Lower lobe of right lung (tissue), 2 donors: ENCODE data around the gene LRP1B. TPM values are rescaled to one million over a fixed set of nuclear protein-coding genes. Genes with fewer than 3 reads are reported as not detected.

ENCODE experiments used
- ATAC-seq, 2 donors: fragments of 200-7000 bp; cut with Tn5 transposase; one replicate each; pipeline ENCODE4 v1.9.1; 2020 to 2022; ENCODE audit warnings: mild to moderate bottlenecking in 2 of 2, moderate library complexity in 2 of 2
- DNase-seq: peaks from one replicate; pipeline ENCODE4 v3.0.0-alpha.2; 2020
- H3K27ac ChIP-seq: fragments of 200-600 bp; one replicate; pipeline ENCODE4 v1.8.0; 2022
- H3K27me3 ChIP-seq: fragments of 200-600 bp; one replicate; pipeline ENCODE4 v1.8.0; 2022; ENCODE audit warnings: low read depth
- H3K36me3 ChIP-seq: fragments of 200-600 bp; one replicate; pipeline ENCODE4 v1.8.0; 2022; ENCODE audit warnings: mild to moderate bottlenecking
- H3K4me1 ChIP-seq: fragments of 200-600 bp; one replicate; pipeline ENCODE4 v1.8.0; 2022
- H3K4me3 ChIP-seq: fragments of 200-600 bp; one replicate; pipeline ENCODE4 v1.8.0; 2022; ENCODE audit warnings: mild to moderate bottlenecking
- H3K9me3 ChIP-seq: fragments of 200-600 bp; one replicate; pipeline ENCODE4 v1.8.0; 2022
- intact Hi-C: fragments of 100-400 bp; cut with DNase I; formaldehyde crosslinking; loops from one replicate; pipeline ENCODE4 v1.11.0; 2022
- total RNA-seq: library from RNA; stranded (reverse); fragmentation: NEBNext Ultra II Directional; extraction: Animal tissue kit (Norgen Biotek cat#: 25700); gene quantifications from one replicate; pipeline ENCODE4 v1.2.1, GENCODE V29; 2021
- TF ChIP-seq, protein P1 (sequence below): fragments of 200-600 bp; IDR thresholded peaks from one replicate; pipeline ENCODE4 v1.8.0; 2022; ENCODE audit warnings: antibody characterized with exemption, mild to moderate bottlenecking
- donor health status: DM: no; HTN: yes; CAD: no; lungs with severe emphysema.

LRP1B gene
- total RNA-seq, 1 donor from 2014 or later = 0.09 TPM

- ATAC-seq (no peak), DNase-seq (no peak)
- intact Hi-C loops = no loop called here
- no peaks in the 10 kb centered on the region for H3K36me3 ChIP-seq
- H3K27ac ChIP-seq = no peak overlapping the region
- no peaks in the 10 kb centered on the region for H3K9me3 ChIP-seq
- TF ChIP-seq, protein P1, sequence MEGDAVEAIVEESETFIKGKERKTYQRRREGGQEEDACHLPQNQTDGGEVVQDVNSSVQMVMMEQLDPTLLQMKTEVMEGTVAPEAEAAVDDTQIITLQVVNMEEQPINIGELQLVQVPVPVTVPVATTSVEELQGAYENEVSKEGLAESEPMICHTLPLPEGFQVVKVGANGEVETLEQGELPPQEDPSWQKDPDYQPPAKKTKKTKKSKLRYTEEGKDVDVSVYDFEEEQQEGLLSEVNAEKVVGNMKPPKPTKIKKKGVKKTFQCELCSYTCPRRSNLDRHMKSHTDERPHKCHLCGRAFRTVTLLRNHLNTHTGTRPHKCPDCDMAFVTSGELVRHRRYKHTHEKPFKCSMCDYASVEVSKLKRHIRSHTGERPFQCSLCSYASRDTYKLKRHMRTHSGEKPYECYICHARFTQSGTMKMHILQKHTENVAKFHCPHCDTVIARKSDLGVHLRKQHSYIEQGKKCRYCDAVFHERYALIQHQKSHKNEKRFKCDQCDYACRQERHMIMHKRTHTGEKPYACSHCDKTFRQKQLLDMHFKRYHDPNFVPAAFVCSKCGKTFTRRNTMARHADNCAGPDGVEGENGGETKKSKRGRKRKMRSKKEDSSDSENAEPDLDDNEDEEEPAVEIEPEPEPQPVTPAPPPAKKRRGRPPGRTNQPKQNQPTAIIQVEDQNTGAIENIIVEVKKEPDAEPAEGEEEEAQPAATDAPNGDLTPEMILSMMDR = no peak
- H3K4me3 ChIP-seq = no peak overlapping the region
- no peaks in the 10 kb centered on the region for H3K4me1 ChIP-seq
- no peaks in the 10 kb centered on the region for H3K27me3 ChIP-seq
These were observed 633.5 kb downstream of the LRP1B start for GRCh38 chr2:141497272-141497671.

DNA sequence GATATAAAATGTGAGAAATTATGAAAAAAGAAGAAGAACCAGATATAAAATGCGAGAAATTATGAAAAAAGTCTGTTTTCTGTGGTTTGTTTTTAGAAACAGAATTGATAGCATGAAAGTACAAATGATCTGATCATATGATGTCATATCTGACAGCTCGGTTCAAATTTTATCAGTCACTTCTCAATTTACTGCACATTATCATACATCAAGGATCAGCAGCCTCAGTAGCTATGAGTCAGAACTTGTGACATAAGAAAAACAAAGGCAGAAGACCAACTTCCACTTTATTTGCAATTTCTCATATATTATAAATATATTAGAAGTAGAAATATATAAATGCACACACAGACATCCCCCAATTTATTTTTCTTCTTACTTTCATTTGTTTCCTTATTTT lies 634.0 kb downstream of the LRP1B start:
- no peaks in the 10 kb centered on the region for H3K36me3 ChIP-seq
- ATAC-seq (no peak), DNase-seq (no peak)
- H3K4me3 ChIP-seq = no peak overlapping the region
- H3K27ac ChIP-seq = no peak overlapping the region
- TF ChIP-seq, protein P1 = no peak
- intact Hi-C loops = no loop called here
- H3K27me3 ChIP-seq = no peaks in the 10 kb centered on the region
- H3K4me1 ChIP-seq = no peaks in the 10 kb centered on the region
- no peaks in the 10 kb centered on the region for H3K9me3 ChIP-seq

- H3K9me3 ChIP-seq = no peaks in the 10 kb centered on the region
- ATAC-seq = no peak
- intact Hi-C loops = no loop called here
These were observed 636.9 kb downstream of the LRP1B start for GRCh38 chr2:141493936-141494335.

GRCh38 chr2:141492816-141493215 lies 638.0 kb downstream of the LRP1B start:
- ATAC-seq (no peak), DNase-seq (no peak)
- H3K4me1 ChIP-seq = no peaks in the 10 kb centered on the region
- no peak overlapping the region for H3K4me3 ChIP-seq
- H3K27me3 ChIP-seq = no peaks in the 10 kb centered on the region
- H3K9me3 ChIP-seq = no peaks in the 10 kb centered on the region
- H3K36me3 ChIP-seq = no peaks in the 10 kb centered on the region
- H3K27ac ChIP-seq = no peak overlapping the region
- TF ChIP-seq, protein P1 = no peak
- intact Hi-C loops = no loop called here

More at GRCh38 chr2:141493936-141494335, 636.9 kb downstream of the LRP1B start:
- H3K4me1 ChIP-seq = no peaks in the 10 kb centered on the region
- DNase-seq = no peak
- H3K27me3 ChIP-seq = no peaks in the 10 kb centered on the region
- no peak overlapping the region for H3K4me3 ChIP-seq
- H3K27ac ChIP-seq = no peak overlapping the region
- no peaks in the 10 kb centered on the region for H3K36me3 ChIP-seq
- TF ChIP-seq, protein P1 = no peak

DNA sequence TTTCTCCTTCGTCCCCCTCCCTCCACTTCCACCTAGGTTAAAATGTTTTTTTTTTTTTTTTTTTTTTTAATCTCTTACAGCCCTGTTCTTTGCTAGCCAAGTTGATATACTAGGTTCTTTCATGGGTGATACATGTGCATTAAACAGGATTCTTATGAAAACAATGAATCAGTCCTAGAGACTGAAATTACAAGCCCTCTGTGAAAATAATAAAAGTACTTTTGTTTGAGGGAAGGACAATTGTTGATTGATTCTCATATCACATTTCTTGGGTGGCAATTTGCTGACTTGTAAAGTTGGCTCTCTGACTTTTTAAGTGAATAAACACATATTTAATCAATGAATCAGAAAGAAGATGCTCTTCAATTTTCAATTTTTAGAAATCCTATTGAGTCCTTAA lies 639.9 kb downstream of the LRP1B start:
- intact Hi-C loops = no loop called here
- TF ChIP-seq, protein P1 = no peak
- Histone ChIP-seq H3K9me3 (no peaks in the 10 kb centered on the region), H3K36me3 (no peaks in the 10 kb centered on the region), H3K4me1 (no peaks in the 10 kb centered on the region), H3K27me3 (no peaks in the 10 kb centered on the region), H3K27ac (no peak overlapping the region), H3K4me3 (no peak overlapping the region)
- no peak for ATAC-seq
- DNase-seq = no peak

DNA sequence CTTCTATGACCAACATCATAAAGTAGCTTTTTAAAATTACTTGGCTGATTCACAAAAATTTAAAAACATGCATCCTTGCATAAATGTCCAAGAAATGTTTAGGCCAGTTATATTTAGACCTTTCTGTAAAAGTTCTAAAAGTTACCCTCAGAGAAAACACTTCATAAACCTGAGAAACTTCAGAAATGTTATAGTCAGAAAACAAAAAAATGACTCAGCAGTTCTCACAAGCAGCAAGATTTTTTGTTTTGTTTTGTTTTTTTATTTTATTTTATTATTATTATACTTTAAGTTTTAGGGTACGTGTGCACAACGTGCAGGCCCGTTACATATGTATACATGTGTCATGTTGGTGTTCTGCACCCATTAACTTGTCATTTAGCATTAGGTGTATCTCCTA lies 648.1 kb downstream of the LRP1B start:
- no peak overlapping the region for H3K27ac ChIP-seq
- no peaks in the 10 kb centered on the region for H3K36me3 ChIP-seq
- no peak for DNase-seq
- no peaks in the 10 kb centered on the region for H3K9me3 ChIP-seq
- intact Hi-C loops = no loop called here
- H3K4me1 ChIP-seq = no peaks in the 10 kb centered on the region
- no peak for ATAC-seq
- TF ChIP-seq, protein P1 = no peak
- H3K27me3 ChIP-seq = no peaks in the 10 kb centered on the region
- no peak overlapping the region for H3K4me3 ChIP-seq
